DOHH2 (cell line): ENCODE measurements around the gene VSIG8.
"Not testable (repeated sequence)": the region's sequence is repeated elsewhere in the genome, so short reads cannot be mapped to it uniquely, and the experiment has no call there.

ENCODE experiments used
- H3F3A ChIP-seq: fragments of 200-600 bp; sonication (generic), shearing (Covaris generic); 2 replicates; pipeline ENCODE4 v1.6.0; 2016; ENCODE audit warnings: antibody characterized with exemption, mild to moderate bottlenecking; ENCODE audit not compliant: control insufficient read depth, insufficient read depth
- H3K27ac ChIP-seq: fragments of 200-600 bp; sonication (generic); 2 replicates; pipeline ENCODE4 v1.5.1; 2014; ENCODE audit warnings: low read depth, mild to moderate bottlenecking, low read length, moderate library complexity
- H3K27me3 ChIP-seq: fragments of 200-600 bp; sonication (generic); 2 replicates; pipeline ENCODE4 v1.6.1; 2014; ENCODE audit warnings: mild to moderate bottlenecking, low read length, mixed read lengths; ENCODE audit not compliant: control insufficient read depth
- H3K36me3 ChIP-seq: fragments of 200-600 bp; sonication (generic); 2 replicates; pipeline ENCODE4 v1.6.1; 2014; ENCODE audit warnings: mild to moderate bottlenecking, low read length, moderate library complexity, mixed read lengths; ENCODE audit not compliant: control insufficient read depth
- H3K4me1 ChIP-seq: fragments of 200-600 bp; sonication (generic); 2 replicates; pipeline ENCODE4 v1.6.1; 2014; ENCODE audit warnings: mild to moderate bottlenecking, low read length, mixed read lengths; ENCODE audit not compliant: control insufficient read depth
- H3K4me2 ChIP-seq: fragments of 200-600 bp; sonication (generic); 2 replicates; pipeline ENCODE4 v1.6.0; 2014; ENCODE audit warnings: mild to moderate bottlenecking, low read length, moderate library complexity
- H3K4me3 ChIP-seq: fragments of 200-600 bp; sonication (generic); 2 replicates; pipeline ENCODE4 v1.5.1; 2014; ENCODE audit warnings: mild to moderate bottlenecking, low read length, mixed read lengths
- H3K79me2 ChIP-seq: fragments of 200-600 bp; sonication (generic); 2 replicates; pipeline ENCODE4 v1.6.1; 2014; ENCODE audit warnings: mild to moderate bottlenecking, low read length, mixed read lengths; ENCODE audit not compliant: control insufficient read depth
- H3K9me2 ChIP-seq: fragments of 200-600 bp; sonication (generic); replicated peaks from 2 replicates; pipeline ENCODE4 v1.6.1; 2014; ENCODE audit warnings: mild to moderate bottlenecking, low read length, mixed read lengths; ENCODE audit not compliant: control insufficient read depth
- H3K9me3 ChIP-seq: fragments of 200-600 bp; sonication (generic); 2 replicates; pipeline ENCODE4 v1.6.1; 2014; ENCODE audit warnings: antibody characterized with exemption, low read length, mixed read lengths; ENCODE audit not compliant: control insufficient read depth, insufficient read depth
- H4K20me1 ChIP-seq: fragments of 200-600 bp; sonication (generic); 2 replicates; pipeline ENCODE4 v1.6.0; 2014; ENCODE audit warnings: low read depth, mild to moderate bottlenecking, antibody characterized with exemption, low read length, moderate library complexity; ENCODE audit not compliant: control insufficient read depth, insufficient read depth
- CTCF ChIP-seq: fragments of 200-600 bp; sonication (generic); IDR thresholded peaks from one replicate; pipeline ENCODE4 v1.5.1; 2014; ENCODE audit warnings: antibody characterized with exemption, mild to moderate bottlenecking, low read depth, low read length; ENCODE audit not compliant: poor library complexity, severe bottlenecking
- EZH2phosphoT487 ChIP-seq: fragments of 200-600 bp; sonication (generic); IDR thresholded peaks from 2 replicates; pipeline ENCODE4 v1.6.1; 2017; ENCODE audit warnings: borderline replicate concordance, mild to moderate bottlenecking, antibody characterized with exemption, low read length, moderate library complexity, mixed read lengths

Gene VSIG8

DNA sequence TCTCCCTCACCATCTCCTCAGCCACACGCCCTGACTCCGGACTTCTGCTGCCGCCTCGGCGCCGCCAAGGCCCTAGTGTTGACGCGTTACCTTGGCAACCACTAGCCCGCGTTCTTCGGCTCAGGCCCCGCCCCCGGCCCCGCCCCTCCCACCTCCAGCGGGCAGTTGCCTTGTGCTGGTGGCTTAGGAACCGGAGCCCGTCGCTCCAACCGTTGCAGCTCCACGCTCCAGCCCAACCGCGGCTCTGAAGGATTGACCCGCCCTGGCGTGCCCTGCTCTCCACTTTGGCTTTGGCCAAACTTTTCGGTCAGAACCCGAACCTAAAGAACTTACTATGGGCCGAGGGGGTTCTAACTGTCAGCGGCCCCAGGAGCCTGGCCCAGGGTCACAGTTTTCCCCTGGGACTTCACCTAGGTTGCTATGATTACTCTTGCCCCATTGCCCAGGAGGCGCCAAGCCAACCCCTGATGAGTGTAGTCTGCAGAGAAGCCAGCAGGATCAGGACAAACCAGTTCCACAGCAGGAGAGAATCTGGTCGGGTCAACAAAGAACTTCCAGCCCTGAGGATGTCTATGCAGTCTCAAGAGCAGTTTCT lies 37.7 kb upstream of the VSIG8 start, which contains the start of gene CFAP45:
CFAP45 (minus strand) TSS at position 80 of the 595 bp plus-strand sequence; CDS start at position 13, 67 bp downstream.
- TF ChIP-seq EZH2phosphoT487, result no peak
- TF ChIP-seq CTCF, result no peak
- Histone ChIP-seq H3F3A (no peaks in the 10 kb centered on the region), H3K36me3 (no peaks in the 10 kb centered on the region), H3K27ac (no peak within 1 kb of the TSS), H3K9me3 (no peaks in the 10 kb centered on the region), H3K4me2 (no peak within 1 kb of the TSS), H3K9me2 (no peaks in the 10 kb centered on the region), H3K4me3 (no peak within 1 kb of the TSS), H3K27me3 (no peaks in the 10 kb centered on the region; the same call in 1 of the 2 replicates), H4K20me1 (no peaks in the 10 kb centered on the region), H3K79me2 (no peaks in the 10 kb centered on the region), H3K4me1 (no peaks in the 10 kb centered on the region)

DNA sequence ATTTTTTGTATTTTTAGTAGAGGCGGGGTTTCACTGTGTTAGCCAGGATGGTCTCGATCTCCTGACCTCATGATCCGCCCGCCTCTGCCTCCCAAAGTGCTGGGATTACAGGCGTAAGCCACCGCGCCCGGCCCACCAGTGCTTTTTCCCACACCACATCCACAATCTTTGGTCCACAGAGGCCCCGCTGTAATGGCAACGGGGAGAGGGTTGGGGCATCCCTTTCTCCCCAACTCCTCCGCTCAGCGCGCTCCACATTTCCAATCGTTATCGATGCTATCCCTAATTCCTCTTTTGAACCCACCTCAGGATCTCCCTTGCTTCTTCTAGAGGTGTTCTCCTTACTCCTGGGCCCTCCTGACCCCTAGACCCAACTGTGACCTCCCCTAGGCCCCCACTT lies 37.2 kb upstream of the VSIG8 start:
- H3K9me2 ChIP-seq, H3K4me1 ChIP-seq, H3K27me3 ChIP-seq, H3K27ac ChIP-seq, H3K4me2 ChIP-seq, H3K36me3 ChIP-seq, H3F3A ChIP-seq, H3K79me2 ChIP-seq, H3K9me3 ChIP-seq, H4K20me1 ChIP-seq, H3K4me3 ChIP-seq: not testable (repeated sequence)

GRCh38 chr1:159898527-159898926 lies 36.1 kb upstream of the VSIG8 start:
- Histone ChIP-seq H3K27ac (no peak overlapping the region), H3K4me3 (no peak overlapping the region), H3K27me3 (no peaks in the 10 kb centered on the region; the same call in 1 of the 2 replicates), H3K36me3 (no peaks in the 10 kb centered on the region), H4K20me1 (no peaks in the 10 kb centered on the region), H3K4me2 (no peak overlapping the region), H3F3A (no peaks in the 10 kb centered on the region), H3K79me2 (no peaks in the 10 kb centered on the region), H3K4me1 (no peaks in the 10 kb centered on the region), H3K9me3 (no peaks in the 10 kb centered on the region), H3K9me2 (no peaks in the 10 kb centered on the region)
- no peak for TF ChIP-seq CTCF
- no peak for TF ChIP-seq EZH2phosphoT487

DNA sequence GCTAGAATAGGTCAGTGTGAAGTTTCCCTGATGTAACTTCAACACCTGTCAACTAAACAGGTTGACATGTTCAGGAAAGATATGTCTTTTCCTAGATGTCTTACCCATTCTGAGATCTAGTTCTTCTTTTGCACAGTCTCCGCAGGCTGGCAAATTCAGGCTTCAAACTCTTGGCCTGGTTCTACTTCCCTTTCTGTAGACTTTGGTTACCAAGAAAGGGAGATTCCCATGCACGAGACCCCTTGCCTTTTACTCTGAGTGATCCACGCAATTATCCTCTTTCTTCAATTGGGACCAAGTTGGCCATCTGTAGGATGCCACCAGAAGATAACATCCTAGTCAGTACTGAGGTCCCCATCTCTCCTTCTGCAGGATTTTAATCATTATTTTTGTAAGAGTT lies 35.5 kb upstream of the VSIG8 start:
- H3K79me2 ChIP-seq, result no peaks in the 10 kb centered on the region
- no peak overlapping the region for H3K27ac ChIP-seq
- no peaks in the 10 kb centered on the region for H3K4me1 ChIP-seq
- no peaks in the 10 kb centered on the region for H3K36me3 ChIP-seq
- no peak for TF ChIP-seq CTCF
- TF ChIP-seq EZH2phosphoT487, result no peak
- H3K9me3 ChIP-seq, result no peaks in the 10 kb centered on the region
- H3K27me3 ChIP-seq, result no peaks in the 10 kb centered on the region; the same call in 1 of the 2 replicates
- no peak overlapping the region for H3K4me3 ChIP-seq
- H3K4me2 ChIP-seq, result no peak overlapping the region
- H4K20me1 ChIP-seq, result no peaks in the 10 kb centered on the region
- no peaks in the 10 kb centered on the region for H3K9me2 ChIP-seq
- no peaks in the 10 kb centered on the region for H3F3A ChIP-seq
